ENCODE measurements around the gene PRKG1.

DNA sequence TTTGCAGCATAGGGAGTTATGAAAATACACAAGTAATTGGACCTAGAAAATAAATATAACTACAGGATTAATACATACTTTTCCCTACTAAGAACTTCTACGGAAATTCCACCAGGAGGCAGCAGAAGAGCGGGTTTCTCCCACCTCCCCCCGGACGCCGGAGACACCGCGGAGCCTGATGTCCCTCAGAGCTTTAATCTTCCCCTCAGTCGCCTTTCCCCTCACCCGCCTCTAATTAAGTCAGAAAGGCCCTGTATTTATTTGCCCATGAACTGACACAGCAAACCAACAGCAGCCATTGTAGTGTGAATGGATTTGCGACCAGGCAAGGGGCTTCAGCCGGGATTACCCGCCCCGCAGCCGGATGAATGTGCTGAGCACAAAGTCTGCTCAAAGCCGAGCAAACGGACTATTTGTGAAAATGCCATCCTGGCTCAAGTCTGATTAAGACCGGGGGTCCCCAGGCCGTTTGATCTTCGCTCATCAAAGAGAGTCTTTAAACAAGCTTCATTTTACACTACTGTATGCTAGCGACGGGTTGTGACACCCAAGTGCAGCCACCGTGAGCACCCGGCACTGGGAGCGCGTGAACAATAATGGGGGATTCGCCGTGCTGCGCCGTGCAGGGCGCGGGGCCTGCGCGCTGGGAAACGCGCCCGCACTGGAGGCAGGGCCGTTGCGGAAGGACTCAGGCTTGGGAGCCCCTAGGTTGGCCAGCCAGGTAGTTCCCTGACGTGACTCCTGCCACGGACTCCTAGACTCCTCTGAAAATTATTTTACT, 1234.2 kb downstream of the PRKG1 start:
- TF ChIP-seq EP300 (IDR thresholded peaks at IDR 0.05; ENCODE audit: borderline replicate concordance) (no peak), TAF1 (IDR thresholded peaks at IDR 0.05; ENCODE audit: low read depth) (no peak), CEBPB (IDR thresholded peaks at IDR 0.05) (no peak), NFIC (IDR thresholded peaks at IDR 0.05) (no peak), TCF12 (IDR thresholded peaks at IDR 0.05; ENCODE audit: low read depth) (no peak), FOXM1 (IDR thresholded peaks at IDR 0.05; ENCODE audit: borderline replicate concordance, low read depth) (no peak)
- TF ChIP-seq, protein P1, sequence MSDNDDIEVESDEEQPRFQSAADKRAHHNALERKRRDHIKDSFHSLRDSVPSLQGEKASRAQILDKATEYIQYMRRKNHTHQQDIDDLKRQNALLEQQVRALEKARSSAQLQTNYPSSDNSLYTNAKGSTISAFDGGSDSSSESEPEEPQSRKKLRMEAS (IDR thresholded peaks at IDR 0.05) = no peak

Data from Ishikawa (cell line).